GM12878 (cell line): ENCODE data around the gene FKBP11. TPM values are rescaled to one million over a fixed set of nuclear protein-coding genes. Genes with fewer than 3 reads are reported as not detected.
A peak's percentile ranks its signal among the peaks of the same experiment; 100 is the strongest.

Experiments used
- ATAC-seq: fragments of 200-7000 bp; cut with Tn5 transposase; 3 replicates; pipeline ENCODE4 v1.9.1; 2020; ENCODE audit warnings: mild to moderate bottlenecking, moderate library complexity
- BruUV-seq: library from RNA; stranded (reverse); fragments of 400-500 nt; replicated peaks from 2 replicates; lab custom pipeline; 2021; lab: Mats Ljungman, UMichigan
- CTCF ChIA-PET: fragments of 300-600 bp; sonication (Branson Sonifier 250); formaldehyde crosslinking; extraction: SDS; loops from one replicate; lab custom pipeline; 2021; ENCODE audit warnings: inconsistent platforms; lab: Yijun Ruan, JAX
- POLR2A ChIA-PET: fragments of 350-600 bp; formaldehyde crosslinking; extraction: SDS; loops from one replicate; lab custom pipeline; 2021; ENCODE audit warnings: inconsistent platforms; lab: Charles Lee
- RAD21 ChIA-PET: fragments of 300-600 bp; sonication (Branson Sonifier 250); formaldehyde crosslinking; loops from one replicate; lab custom pipeline; 2023; ENCODE audit warnings: antibody characterized with exemption; ENCODE audit not compliant: unreplicated experiment; lab: Charles Lee
- SMC1A ChIA-PET: fragments of 300-600 bp; sonication (Branson Sonifier 250); formaldehyde crosslinking; loops from one replicate; lab custom pipeline; 2023; ENCODE audit not compliant: unreplicated experiment, uncharacterized antibody; lab: Charles Lee
- DNase-seq: peaks from one replicate; pipeline ENCODE4 v3.0.0-alpha.2; 2011; ENCODE audit warnings: low read depth, low spot score
- FAIRE-seq: peaks from 3 replicates; lab custom pipeline; 2011; peaks lifted over from hg19 to GRCh38; lab: Jason Lieb, UNC
- H2AFZ ChIP-seq: 2 replicates; pipeline ENCODE4 v1.6.0; 2011; ENCODE audit warnings: low read depth, low read length, control low read depth; ENCODE audit not compliant: control insufficient read depth
- H3K27ac ChIP-seq: 2 replicates; pipeline ENCODE4 v1.5.1; 2011; ENCODE audit warnings: control low read depth; ENCODE audit not compliant: control insufficient read depth, insufficient read depth
- H3K27me3 ChIP-seq, 2 experiments: replicated peaks in 1 of 2; 2 replicates each; pipeline versions ENCODE4 v1.6.0 to v1.6.1; 2011; ENCODE audit warnings: low read length in 1 of 2; ENCODE audit not compliant: control insufficient read depth in 2 of 2, insufficient read depth in 2 of 2
- H3K36me3 ChIP-seq, 2 experiments: 2 replicates each; pipeline ENCODE4 v1.5.1; 2011; ENCODE audit warnings: low read length in 1 of 2; ENCODE audit not compliant: control insufficient read depth in 2 of 2, insufficient read depth in 2 of 2
- H3K4me1 ChIP-seq: 2 replicates; pipeline ENCODE4 v1.6.1; 2011; ENCODE audit warnings: mild to moderate bottlenecking, low read length, moderate library complexity, mixed read lengths; ENCODE audit not compliant: control insufficient read depth, insufficient read depth
- H3K4me2 ChIP-seq: 2 replicates; pipeline ENCODE4 v1.6.0; 2011; ENCODE audit warnings: control low read depth; ENCODE audit not compliant: control insufficient read depth, insufficient read depth
- H3K4me3 ChIP-seq: fragments of 200-600 bp; sonication (generic); 2 replicates; pipeline ENCODE4 v1.5.1; 2016
- H3K79me2 ChIP-seq: 2 replicates; pipeline ENCODE4 v1.6.0; 2011; ENCODE audit warnings: low read length; ENCODE audit not compliant: control insufficient read depth, insufficient read depth
- H3K9ac ChIP-seq: 2 replicates; pipeline ENCODE4 v1.8.0; 2011; ENCODE audit warnings: low read length, control low read depth, mixed read lengths; ENCODE audit not compliant: control insufficient read depth, insufficient read depth
- H3K9me3 ChIP-seq: replicated peaks from 3 replicates; pipeline ENCODE4 v1.5.1; 2011; ENCODE audit warnings: mild to moderate bottlenecking, low read length; ENCODE audit not compliant: control insufficient read depth, insufficient read depth
- H4K20me1 ChIP-seq: 2 replicates; pipeline ENCODE4 v1.6.0; 2011; ENCODE audit not compliant: control insufficient read depth, insufficient read depth
- CBFB ChIP-seq: IDR thresholded peaks from 2 replicates; pipeline ENCODE4 v1.6.1; 2016; ENCODE audit warnings: antibody characterized with exemption, low read depth
- CEBPZ ChIP-seq: fragments of 150-350 bp; IDR thresholded peaks from 2 replicates; pipeline ENCODE4 v1.6.1; 2016; ENCODE audit warnings: low read depth, low read length
- CHD4 ChIP-seq: fragments of 200-600 bp; sonication (generic); IDR thresholded peaks from 2 replicates; pipeline ENCODE4 v1.6.1; 2016; ENCODE audit warnings: mild to moderate bottlenecking
- EGR1 ChIP-seq, 2 experiments: IDR thresholded peaks; 1 replicate in 1 of 2; 2 replicates in 1 of 2; pipeline ENCODE4 v1.6.1; 2011 to 2012; ENCODE audit warnings: low read depth in 2 of 2, low read length in 2 of 2, borderline replicate concordance in 1 of 2, mild to moderate bottlenecking in 1 of 2, moderate library complexity in 1 of 2
- ESRRA ChIP-seq: IDR thresholded peaks from 2 replicates; pipeline ENCODE4 v1.6.1; 2012; ENCODE audit warnings: mild to moderate bottlenecking, low read length, improper control_type of control experiment
- MTA2 ChIP-seq: fragments of 450-650 bp; IDR thresholded peaks from 2 replicates; pipeline ENCODE4 v1.6.1; 2016; ENCODE audit warnings: low read depth, mild to moderate bottlenecking, moderate library complexity
- NBN ChIP-seq: fragments of 450-650 bp; IDR thresholded peaks from 2 replicates; pipeline ENCODE4 v1.6.1; 2016
- NR2F1 ChIP-seq: fragments of 450-650 bp; conservative IDR thresholded peaks from 2 replicates; pipeline ENCODE4 v1.6.1; 2017; ENCODE audit warnings: mild to moderate bottlenecking
- SPI1 ChIP-seq: IDR thresholded peaks from 2 replicates; pipeline ENCODE4 v1.6.1; 2011; ENCODE audit warnings: low read depth, mild to moderate bottlenecking, low read length, moderate library complexity, borderline replicate concordance; ENCODE audit not compliant: insufficient read depth
- STAT1 ChIP-seq: fragments of 450-650 bp; conservative IDR thresholded peaks from 2 replicates; pipeline ENCODE4 v1.6.1; 2014; ENCODE audit warnings: antibody characterized with exemption, mild to moderate bottlenecking
- ZNF207 ChIP-seq: fragments of 450-650 bp; IDR thresholded peaks from 2 replicates; pipeline ENCODE4 v1.6.1; 2014; ENCODE audit warnings: antibody characterized with exemption, mild to moderate bottlenecking, borderline replicate concordance
- ZNF217 ChIP-seq: fragments of 450-650 bp; IDR thresholded peaks from 2 replicates; pipeline ENCODE4 v1.6.1; 2017; ENCODE audit warnings: antibody characterized with exemption, mild to moderate bottlenecking
- WGBS: methylation state at CpG from one replicate; pipeline ENCODE4 v1.1.6; 2016; ENCODE audit warnings: low lambda C conversion rate; ENCODE audit not compliant: insufficient replicate concordance, insufficient coverage; ENCODE audit errors: missing lambda C conversion rate; 5-methylcytosine and 5-hydroxymethylcytosine counted together
- in situ Hi-C: fragments of 300-500 bp; cut with MboI; formaldehyde crosslinking; loops from 9 replicates; pipeline ENCODE4 v1.14.3; 2018; ENCODE audit warnings: mixed read lengths
- intact Hi-C: fragments of 100-400 bp; cut with micrococcal nuclease; formaldehyde crosslinking; loops from one replicate; pipeline ENCODE4 v1.14.2; 2022; ENCODE audit not compliant: unreplicated experiment
- polyA plus RNA-seq, 11 experiments: library from polyadenylated mRNA; depleted of rRNA in 4 of 11; unstranded in 6 of 11; stranded (reverse) in 5 of 11; fragments of >200 nt; fragmentation: Nextera tagmentation in 4 of 11; fragmentation: Illumina TruSeq in 1 of 11; extraction: Ambion mirVana in 4 of 11; extraction: Trizol in 1 of 11; gene quantifications; 1 replicate in 1 of 11; 2 replicates in 10 of 11; pipeline versions ENCODE4 v1.2.1 to v1.2.3, GENCODE V29; 2011 to 2016; ENCODE audit warnings: inconsistent platforms in 2 of 11, missing spikeins in 2 of 11, low read depth in 1 of 11
- total RNA-seq, 4 experiments: library from RNA; depleted of rRNA in 3 of 4; stranded (reverse); fragments of >200 nt in 3 of 4; fragmentation: Illumina TruSeq in 1 of 4; extraction: Trizol in 1 of 4; gene quantifications; 2 replicates each; pipeline versions ENCODE4 v1.2.1 to v1.2.3, GENCODE V29; 2013 to 2021

Gene FKBP11
- total and polyA plus RNA-seq, 10 of the 15 experiments (the other 5 are each of a cell fraction or from before 2014, with no cell fraction given): 25.0 to 135 (median 56.5) TPM

DNA sequence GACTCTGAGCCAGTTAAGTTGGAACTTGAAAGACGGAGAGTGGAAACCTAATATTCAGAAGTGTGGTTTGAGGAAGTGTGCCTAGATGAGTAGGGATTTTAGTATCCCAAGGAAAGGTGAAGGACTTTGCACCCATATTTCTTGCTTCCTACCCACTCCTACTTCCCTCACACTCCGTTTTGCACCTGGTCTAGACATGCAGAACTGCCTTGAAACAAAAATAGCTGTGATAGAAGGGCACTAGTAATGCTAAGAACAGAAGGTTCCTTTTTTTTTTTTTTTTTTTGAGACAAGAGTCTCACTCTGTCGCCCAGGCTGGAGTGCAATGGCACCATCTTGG is 32.7 kb upstream of the FKBP11 start:
- H3K9me3 ChIP-seq: no peaks in the 10 kb centered on the region
- peak overlapping the region; percentile 62 for H2AFZ ChIP-seq

DNA sequence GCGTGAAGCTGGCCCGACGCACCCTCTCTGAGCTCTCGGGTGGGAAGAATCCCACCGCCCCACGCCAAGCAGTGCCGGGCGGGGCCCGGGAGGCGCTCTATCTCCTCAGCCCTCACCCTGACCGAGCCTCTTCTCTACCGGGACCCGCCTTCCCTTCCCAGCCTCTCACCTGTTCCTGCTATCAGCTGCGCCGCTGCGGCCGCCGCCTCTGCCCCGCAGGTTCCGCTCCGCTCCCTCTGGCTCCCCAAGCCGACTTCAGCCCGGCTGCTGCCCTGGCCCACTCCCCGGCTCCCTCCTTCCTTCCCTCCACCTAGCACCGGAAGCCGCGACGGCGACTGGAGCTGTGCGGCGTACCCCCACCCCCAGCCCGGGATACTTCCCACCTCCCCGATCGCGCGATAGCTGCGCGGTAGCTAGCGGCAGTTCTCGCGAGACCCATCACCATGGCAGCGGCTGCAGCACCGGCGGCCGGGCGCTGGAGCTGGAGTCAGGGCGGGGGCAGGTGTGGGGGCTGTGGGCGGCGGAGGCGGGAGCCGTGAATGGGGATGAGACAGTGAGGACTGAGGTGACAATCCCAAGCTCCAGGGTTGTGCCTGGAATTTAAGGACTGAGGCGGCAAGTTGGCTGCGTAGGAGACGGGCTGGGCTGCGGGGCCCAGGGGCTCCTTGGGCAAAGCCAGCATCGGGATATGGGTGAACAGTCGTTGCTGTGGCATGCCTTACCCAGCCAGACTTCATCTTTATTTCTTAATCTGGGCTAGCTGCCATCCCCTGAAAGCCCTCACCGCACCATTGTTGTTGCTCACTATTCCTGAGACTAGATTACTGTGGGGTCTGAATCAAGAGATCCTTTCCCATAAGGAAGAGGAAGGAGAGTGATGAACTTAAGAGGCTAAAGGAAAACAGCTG is 32.1 kb upstream of the FKBP11 start, which contains the start of gene ARF3:
Gene ARF3 (minus strand): TSS at position 347 of the 908 bp plus-strand sequence. CDS start 16,392 bp downstream, outside the sequence.
- in situ Hi-C loops (no loop called here), intact Hi-C loops (no loop called here)
- H3K4me2 ChIP-seq: peak within 1 kb of the TSS; percentile 89
- H3K4me1 ChIP-seq: peaks cover 14% of the 10 kb centered on the region
- peaks cover 1 to 3% of the 10 kb centered on the region in 2 experiments; a peak in 3 of 4 replicates for H3K36me3 ChIP-seq
- peak within 1 kb of the TSS; percentile 95 for H3K4me3 ChIP-seq
- WGBS: 2% methylated on average over 39 of the region's 58 CpGs
- ATAC-seq: peak; percentile 93
- no peak for FAIRE-seq
- no peaks in the 10 kb centered on the region for H4K20me1 ChIP-seq
- ChIA-PET SMC1A (interaction anchor here (0.6 to 3.7 kb wide), 17 partner anchors 9 to 106 kb away, joined by 3 to 18 read pairs (median 4); partner anchors contain the start of genes RND1 and WNT10B), POLR2A (interaction anchor here (0.6 to 8.1 kb wide), 17 partner anchors 11 to 647 kb away, joined by 3 to 86 read pairs (median 5); partner anchors contain the start of genes FKBP11, KANSL2, WNT1 and WNT10B), RAD21 (interaction anchor here (0.6 to 4.6 kb wide), 15 partner anchors 9 to 789 kb away, joined by 3 to 35 read pairs (median 4); partner anchors contain the start of genes DDX23, FKBP11, WNT1 and WNT10B), CTCF (interaction anchor here (0.7 to 3.6 kb wide), 16 partner anchors 10 to 143 kb away, joined by 3 to 39 read pairs (median 4); partner anchors contain the start of genes DDX23, FKBP11 and WNT1)
- H3K27me3 ChIP-seq: no peaks in the 10 kb centered on the region; a peak in 1 of 4 replicates
- peak within 1 kb of the TSS; percentile 75 for H3K9ac ChIP-seq
- BruUV-seq: no TSS peak
- no peaks in the 10 kb centered on the region for H3K9me3 ChIP-seq
- peak within 1 kb of the TSS; percentile 62 for H3K27ac ChIP-seq
- peak; percentile 80 for DNase-seq
- H3K79me2 ChIP-seq: peaks cover 44% of the 10 kb centered on the region
- H2AFZ ChIP-seq: peak within 1 kb of the TSS; percentile 76
- TF ChIP-seq CEBPZ (no peak), ESRRA (no peak), STAT1 (no peak), ZNF207 (0 out of 2 replicates have a peak, but pooled peaks have one; percentile 33), ZNF217 (no peak), NBN (0 out of 2 replicates have a peak, but pooled peaks have one; percentile 41), MTA2 (no peak), CBFB (peak; percentile 100), NR2F1 (no peak), CHD4 (no peak)

More for the DNA sequence above, 32.7 kb upstream of the FKBP11 start:
- Histone ChIP-seq H3K79me2 (peaks cover 39% of the 10 kb centered on the region), H3K4me2 (peak overlapping the region; percentile 39), H3K4me1 (peaks cover 14% of the 10 kb centered on the region), H3K27me3 (no peaks in the 10 kb centered on the region; a peak in 1 of 4 replicates), H3K9ac (peak overlapping the region; percentile 15; the same call in 1 of the 2 replicates), H3K36me3 (no peaks in the 10 kb centered on the region; a peak in 2 of 4 replicates), H4K20me1 (no peaks in the 10 kb centered on the region), H3K27ac (no peak overlapping the region), H3K4me3 (peak overlapping the region; percentile 95)
- CTCF ChIA-PET: interaction anchor here (0.9 to 3.6 kb wide), 12 partner anchors 9 to 143 kb away, joined by 3 to 39 read pairs (median 6); partner anchors contain the start of genes FKBP11 and WNT1
- DNase-seq (no peak), FAIRE-seq (no peak), ATAC-seq (no peak)
- TF ChIP-seq SPI1 (peak; percentile 21; the same call in 1 of the 2 replicates), EGR1 (IDR thresholded peaks at IDR 0.05; ENCODE audit: borderline replicate concordance in 1 of 2, low read depth in 2 of 2, low read length in 2 of 2) (no peak)
- BruUV-seq: no TSS peak
- intact Hi-C loops: no loop called here
- 3% methylated on average over 3 of the region's 3 CpGs for WGBS
- RAD21 ChIA-PET: interaction anchor here (0.6 to 4.6 kb wide), 12 partner anchors 10 to 790 kb away, joined by 3 to 35 read pairs (median 6); partner anchors contain the start of genes DDX23, FKBP11, WNT1 and WNT10B
- SMC1A ChIA-PET: interaction anchor here (0.6 to 3.7 kb wide), 13 partner anchors 8 to 1968 kb away, joined by 3 to 18 read pairs (median 4); partner anchors contain the start of gene RND1
- POLR2A ChIA-PET: interaction anchor here (0.6 to 8.1 kb wide), 7 partner anchors 10 to 295 kb away, joined by 3 to 86 read pairs (median 5); partner anchors contain the start of genes WNT1 and WNT10B
- in situ Hi-C loops: no loop called here
